ENCODE data around the gene STARD3NL. TPM values are rescaled to one million over a fixed set of nuclear protein-coding genes. Genes with fewer than 3 reads are reported as not detected.

The STARD3NL gene
- total RNA-seq, 1 experiment from 2014 or later: 24.5 TPM

DNA sequence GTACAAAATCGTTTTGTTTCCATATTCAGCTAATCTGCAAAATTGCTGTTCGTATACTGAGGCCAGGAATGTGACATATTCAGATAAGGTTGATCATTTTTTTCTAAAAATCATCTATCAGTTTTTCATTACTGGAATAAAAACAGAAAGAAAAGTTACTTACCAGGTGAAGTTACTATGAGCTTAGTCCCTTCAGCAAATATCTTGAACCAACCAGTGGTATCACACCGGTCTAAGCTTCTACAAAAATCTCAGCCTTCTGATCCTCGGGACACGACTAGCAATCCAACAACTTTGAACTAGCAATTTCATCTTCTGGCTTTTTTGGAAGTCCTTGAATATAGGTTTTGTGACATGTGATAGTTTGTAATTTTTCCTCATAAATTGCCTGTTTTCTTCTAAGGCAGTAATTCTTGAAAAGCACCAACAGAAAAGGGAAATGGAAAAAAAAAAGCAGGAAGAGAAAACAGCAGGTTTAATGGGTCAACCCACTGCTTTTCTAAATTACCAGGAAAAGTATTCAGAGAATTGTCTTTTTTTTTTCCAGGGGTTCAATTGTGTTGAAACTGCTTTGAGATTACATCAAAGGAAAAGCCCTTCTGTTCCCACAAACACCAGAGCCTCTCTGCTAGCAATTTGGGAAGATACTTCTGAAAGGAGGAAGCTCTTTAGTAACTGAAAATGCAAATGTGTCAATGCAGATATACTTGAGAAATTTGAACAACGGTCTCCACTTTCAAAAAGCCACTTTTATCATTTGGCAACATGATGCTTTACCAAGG lies 98.2 kb downstream of the STARD3NL start:
- ChIA-PET CTCF (interaction anchor here (1.2 kb wide), 1 partner anchor 375 kb away, joined by 3 read pairs; no protein-coding TSS in a partner anchor), POLR2A (no interaction called here)
- Mint-ChIP-seq H3K9me3 (ENCODE audit: unreplicated experiment) (no peaks in the 10 kb centered on the region), H3K27me3 (ENCODE audit: insufficient read depth, unreplicated experiment) (peaks cover 78% of the 10 kb centered on the region), H3K36me3 (ENCODE audit: insufficient read depth, unreplicated experiment) (no peaks in the 10 kb centered on the region), H3K4me3 (ENCODE audit: unreplicated experiment) (no peak overlapping the region), H3K4me1 (ENCODE audit: insufficient read depth, unreplicated experiment) (no peaks in the 10 kb centered on the region), H3K27ac (ENCODE audit: low read depth, unreplicated experiment) (no peak overlapping the region)
- TF ChIP-seq, protein P1, sequence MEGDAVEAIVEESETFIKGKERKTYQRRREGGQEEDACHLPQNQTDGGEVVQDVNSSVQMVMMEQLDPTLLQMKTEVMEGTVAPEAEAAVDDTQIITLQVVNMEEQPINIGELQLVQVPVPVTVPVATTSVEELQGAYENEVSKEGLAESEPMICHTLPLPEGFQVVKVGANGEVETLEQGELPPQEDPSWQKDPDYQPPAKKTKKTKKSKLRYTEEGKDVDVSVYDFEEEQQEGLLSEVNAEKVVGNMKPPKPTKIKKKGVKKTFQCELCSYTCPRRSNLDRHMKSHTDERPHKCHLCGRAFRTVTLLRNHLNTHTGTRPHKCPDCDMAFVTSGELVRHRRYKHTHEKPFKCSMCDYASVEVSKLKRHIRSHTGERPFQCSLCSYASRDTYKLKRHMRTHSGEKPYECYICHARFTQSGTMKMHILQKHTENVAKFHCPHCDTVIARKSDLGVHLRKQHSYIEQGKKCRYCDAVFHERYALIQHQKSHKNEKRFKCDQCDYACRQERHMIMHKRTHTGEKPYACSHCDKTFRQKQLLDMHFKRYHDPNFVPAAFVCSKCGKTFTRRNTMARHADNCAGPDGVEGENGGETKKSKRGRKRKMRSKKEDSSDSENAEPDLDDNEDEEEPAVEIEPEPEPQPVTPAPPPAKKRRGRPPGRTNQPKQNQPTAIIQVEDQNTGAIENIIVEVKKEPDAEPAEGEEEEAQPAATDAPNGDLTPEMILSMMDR (IDR thresholded peaks at IDR 0.05; ENCODE audit: unreplicated experiment): no peak
- DNase-seq (ENCODE audit: unreplicated experiment): no peak
- BruUV-seq (replicated peaks): no TSS peak
- intact Hi-C loops (cut with micrococcal nuclease): no loop called here

DNA sequence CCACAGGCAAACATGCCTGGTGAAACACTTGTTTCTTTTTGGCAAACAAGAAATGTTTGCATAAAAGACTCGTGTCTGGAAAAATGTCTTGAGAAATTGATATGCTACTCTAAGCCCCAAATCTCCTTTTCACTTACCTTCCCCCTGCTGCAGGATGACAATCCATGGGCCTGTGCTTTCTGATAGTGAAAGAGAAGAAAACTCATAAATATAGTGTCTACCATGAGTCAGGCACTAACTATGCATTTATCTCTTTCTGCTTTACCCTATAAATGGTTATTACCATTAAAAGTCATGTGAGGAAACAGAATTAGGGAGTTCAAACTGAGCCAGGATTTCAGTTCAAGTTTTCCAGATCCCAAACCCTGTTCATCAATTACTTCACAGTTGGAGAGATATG lies 102.0 kb downstream of the STARD3NL start:
- no peak for DNase-seq (ENCODE audit: unreplicated experiment)
- H3K27me3 Mint-ChIP-seq (ENCODE audit: insufficient read depth, unreplicated experiment): peaks cover 86% of the 10 kb centered on the region
- TF ChIP-seq, protein P1 (IDR thresholded peaks at IDR 0.05; ENCODE audit: unreplicated experiment): no peak
- ChIA-PET CTCF (no interaction called here), POLR2A (no interaction called here)
- no peak overlapping the region for H3K27ac Mint-ChIP-seq (ENCODE audit: low read depth, unreplicated experiment)
- intact Hi-C loops (cut with micrococcal nuclease): no loop called here
- BruUV-seq (replicated peaks): no TSS peak
- H3K4me1 Mint-ChIP-seq (ENCODE audit: insufficient read depth, unreplicated experiment): no peaks in the 10 kb centered on the region
- no peak overlapping the region for H3K4me3 Mint-ChIP-seq (ENCODE audit: unreplicated experiment)
- no peaks in the 10 kb centered on the region for H3K36me3 Mint-ChIP-seq (ENCODE audit: insufficient read depth, unreplicated experiment)
- H3K9me3 Mint-ChIP-seq (ENCODE audit: unreplicated experiment): no peaks in the 10 kb centered on the region
